HepG2 (cell line): Measurements from ENCODE around the gene NRL. TPM values are rescaled to one million over a fixed set of nuclear protein-coding genes. Genes with fewer than 3 reads are reported as not detected.

Experiments used
- E2F5 ChIP-seq: sonication (generic); formaldehyde crosslinking; conservative IDR thresholded peaks from 2 replicates; pipeline ENCODE4 v1.4.0; 2020; ENCODE audit warnings: missing genetic modification reagents
- GLI4 ChIP-seq: sonication (generic); formaldehyde crosslinking; IDR thresholded peaks from 2 replicates; pipeline ENCODE4 v1.5.1; 2020; ENCODE audit warnings: missing genetic modification reagents, mild to moderate bottlenecking, moderate library complexity, borderline replicate concordance
- GZF1 ChIP-seq: sonication (generic); formaldehyde crosslinking; IDR thresholded peaks from 2 replicates; pipeline ENCODE4 v1.5.1; 2020; ENCODE audit warnings: mild to moderate bottlenecking, missing genetic modification reagents
- HOXA7 ChIP-seq: sonication (generic); formaldehyde crosslinking; IDR thresholded peaks from 2 replicates; pipeline ENCODE4 v1.8.1; 2022; ENCODE audit warnings: mild to moderate bottlenecking, missing genetic modification reagents, moderate library complexity
- PHF8 ChIP-seq: sonication (generic); formaldehyde crosslinking; IDR thresholded peaks from 2 replicates; pipeline ENCODE4 v1.5.0; 2020; ENCODE audit warnings: missing genetic modification reagents
- POLR2G ChIP-seq: fragments of 200-400 bp; formaldehyde crosslinking; IDR thresholded peaks from 2 replicates; pipeline ENCODE4 v1.6.1; 2018; ENCODE audit warnings: mild to moderate bottlenecking, low read depth, low read length, moderate library complexity
- PRDM10 ChIP-seq: sonication (generic); formaldehyde crosslinking; IDR thresholded peaks from 2 replicates; pipeline ENCODE4 v1.4.0; 2020; ENCODE audit warnings: low read depth, missing genetic modification reagents
- SALL2 ChIP-seq: sonication (generic); formaldehyde crosslinking; IDR thresholded peaks from 2 replicates; pipeline ENCODE4 v1.8.1; 2023; ENCODE audit warnings: mild to moderate bottlenecking, missing genetic modification reagents, inconsistent platforms
- SMARCE1 ChIP-seq: fragments of 450-650 bp; IDR thresholded peaks from 2 replicates; pipeline ENCODE4 v1.6.1; 2017; ENCODE audit warnings: borderline replicate concordance
- SOX13 ChIP-seq, 3 experiments: fragments of 450-650 bp in 1 of 3; sonication (generic) in 1 of 3; formaldehyde crosslinking in 1 of 3; IDR thresholded peaks in 2 of 3; conservative IDR thresholded peaks in 1 of 3; 2 replicates each; pipeline versions ENCODE4 v1.5.0 to v1.6.1; 2016 to 2020; ENCODE audit warnings: antibody characterized with exemption in 1 of 3, mild to moderate bottlenecking in 1 of 3, missing compliant biosample characterization in 1 of 3, missing genetic modification reagents in 1 of 3, moderate library complexity in 1 of 3
- ZBTB1 ChIP-seq: sonication (generic); formaldehyde crosslinking; IDR thresholded peaks from 2 replicates; pipeline ENCODE4 v1.4.0; 2020; ENCODE audit warnings: missing genetic modification reagents, borderline replicate concordance
- ZNF230 ChIP-seq: sonication (generic); formaldehyde crosslinking; IDR thresholded peaks from 2 replicates; pipeline ENCODE4 v1.4.0; 2020; ENCODE audit warnings: mild to moderate bottlenecking, missing genetic modification reagents
- ZNF329 ChIP-seq: sonication (generic); formaldehyde crosslinking; IDR thresholded peaks from 2 replicates; pipeline ENCODE4 v1.9.0; 2021; ENCODE audit warnings: low read depth, mild to moderate bottlenecking, missing genetic modification reagents
- ZNF432 ChIP-seq: sonication (generic); formaldehyde crosslinking; IDR thresholded peaks from 2 replicates; pipeline ENCODE4 v1.5.0; 2020; ENCODE audit warnings: missing genetic modification reagents, mild to moderate bottlenecking, borderline replicate concordance
- ZNF737 ChIP-seq: sonication (generic); formaldehyde crosslinking; IDR thresholded peaks from 2 replicates; pipeline ENCODE4 v1.5.0; 2020; ENCODE audit warnings: missing genetic modification reagents, mild to moderate bottlenecking, borderline replicate concordance
- polyA plus RNA-seq, 8 experiments: library from polyadenylated mRNA; depleted of rRNA in 3 of 8; stranded (reverse) in 7 of 8; unstranded in 1 of 8; fragments of >200 nt; fragmentation: Illumina TruSeq in 4 of 8; extraction: Trizol in 4 of 8; gene quantifications; 2 replicates each; pipeline versions ENCODE4 v1.2.1 to v1.2.3, GENCODE V29; 2011 to 2016; ENCODE audit warnings: low read depth in 4 of 8, missing spikeins in 1 of 8, mixed read lengths in 1 of 8; ENCODE audit not compliant: insufficient read depth in 1 of 8
- total RNA-seq, 5 experiments: library from RNA; depleted of rRNA; stranded (reverse); fragments of >200 nt; fragmentation: Illumina TruSeq; extraction: Trizol; gene quantifications; 2 replicates each; pipeline ENCODE4 v1.2.3, GENCODE V29; 2016; ENCODE audit warnings: low read depth in 1 of 5
- TF ChIP-seq, protein P1 (sequence below): sonication (generic); formaldehyde crosslinking; IDR thresholded peaks from 2 replicates; pipeline ENCODE4 v1.4.0; 2020; ENCODE audit warnings: mild to moderate bottlenecking, missing genetic modification reagents
- TF ChIP-seq, protein P2 (sequence below): sonication (generic); formaldehyde crosslinking; IDR thresholded peaks from 2 replicates; pipeline ENCODE4 v1.5.0; 2020; ENCODE audit warnings: missing genetic modification reagents, mild to moderate bottlenecking, borderline replicate concordance

The NRL gene
- total and polyA plus RNA-seq, 2 of the 13 experiments (the other 11 are each of a cell fraction or from before 2014, with no cell fraction given), result 2.5 to 4.7 TPM

GRCh38 chr14:24098927-24099813 lies 15.6 kb downstream of the NRL start (continued):
- TF ChIP-seq PHF8 (CRISPR knock-in tag), result no peak
- TF ChIP-seq GLI4 (CRISPR knock-in tag), result no peak
- TF ChIP-seq HOXA7, result no peak
- TF ChIP-seq ZBTB1 (CRISPR knock-in tag), result no peak
- TF ChIP-seq, protein P1, sequence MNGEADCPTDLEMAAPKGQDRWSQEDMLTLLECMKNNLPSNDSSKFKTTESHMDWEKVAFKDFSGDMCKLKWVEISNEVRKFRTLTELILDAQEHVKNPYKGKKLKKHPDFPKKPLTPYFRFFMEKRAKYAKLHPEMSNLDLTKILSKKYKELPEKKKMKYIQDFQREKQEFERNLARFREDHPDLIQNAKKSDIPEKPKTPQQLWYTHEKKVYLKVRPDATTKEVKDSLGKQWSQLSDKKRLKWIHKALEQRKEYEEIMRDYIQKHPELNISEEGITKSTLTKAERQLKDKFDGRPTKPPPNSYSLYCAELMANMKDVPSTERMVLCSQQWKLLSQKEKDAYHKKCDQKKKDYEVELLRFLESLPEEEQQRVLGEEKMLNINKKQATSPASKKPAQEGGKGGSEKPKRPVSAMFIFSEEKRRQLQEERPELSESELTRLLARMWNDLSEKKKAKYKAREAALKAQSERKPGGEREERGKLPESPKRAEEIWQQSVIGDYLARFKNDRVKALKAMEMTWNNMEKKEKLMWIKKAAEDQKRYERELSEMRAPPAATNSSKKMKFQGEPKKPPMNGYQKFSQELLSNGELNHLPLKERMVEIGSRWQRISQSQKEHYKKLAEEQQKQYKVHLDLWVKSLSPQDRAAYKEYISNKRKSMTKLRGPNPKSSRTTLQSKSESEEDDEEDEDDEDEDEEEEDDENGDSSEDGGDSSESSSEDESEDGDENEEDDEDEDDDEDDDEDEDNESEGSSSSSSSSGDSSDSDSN (CRISPR knock-in tag), result peak; percentile 18; the same call in 1 of the 2 replicates
- TF ChIP-seq SMARCE1, result no peak
- no peak for TF ChIP-seq GZF1 (CRISPR knock-in tag)
- no peak for TF ChIP-seq E2F5 (CRISPR knock-in tag)
- TF ChIP-seq ZNF329 (CRISPR knock-in tag), result no peak
- peak; percentile 58; the same call in 1 of the 2 replicates for TF ChIP-seq SALL2 (CRISPR knock-in tag)
- TF ChIP-seq PRDM10 (CRISPR knock-in tag), result 0 out of 2 replicates have a peak, but pooled peaks have one; percentile 20
- no peak for TF ChIP-seq ZNF737 (CRISPR knock-in tag)
- no peak for TF ChIP-seq ZNF432 (CRISPR knock-in tag)
- TF ChIP-seq POLR2G, result peak; percentile 63
- no peak for TF ChIP-seq SOX13 (IDR thresholded peaks at IDR 0.05)
- TF ChIP-seq SOX13 (CRISPR knock-in tag; conservative IDR thresholded peaks at IDR 0.05 in 1 of 2, IDR thresholded peaks at IDR 0.05 in 1 of 2), result no peak
- TF ChIP-seq, protein P2, sequence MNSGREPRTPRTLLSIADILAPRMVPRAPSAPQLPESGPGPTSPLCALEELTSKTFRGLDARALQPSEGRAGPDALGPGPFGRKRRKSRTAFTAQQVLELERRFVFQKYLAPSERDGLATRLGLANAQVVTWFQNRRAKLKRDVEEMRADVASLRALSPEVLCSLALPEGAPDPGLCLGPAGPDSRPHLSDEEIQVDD (CRISPR knock-in tag), result 0 out of 2 replicates have a peak, but pooled peaks have one; percentile 39
- TF ChIP-seq ZNF230 (CRISPR knock-in tag), result no peak
